Uterus (tissue), 2 donors: ENCODE measurements around the gene METTL25.

Source experiments
- CTCF ChIP-seq, 4 experiments: fragments of 200-600 bp in 2 of 4; fragments of 450-650 bp in 2 of 4; sonication (generic) in 2 of 4; IDR thresholded peaks; one replicate each; pipeline ENCODE4 v1.5.1; 2016 to 2019; ENCODE audit warnings: antibody characterized with exemption in 4 of 4, mild to moderate bottlenecking in 2 of 4, moderate library complexity in 1 of 4
- POLR2A ChIP-seq, 2 donors: fragments of 450-650 bp; IDR thresholded peaks; one replicate each; pipeline ENCODE4 v1.6.1; 2016; ENCODE audit warnings: antibody characterized with exemption in 2 of 2, mild to moderate bottlenecking in 1 of 2, moderate library complexity in 1 of 2

GRCh38 chr12:82327861-82328260, 30.5 kb upstream of the METTL25 start:
- TF ChIP-seq POLR2A (IDR thresholded peaks at IDR 0.05) = no peak
- TF ChIP-seq CTCF (IDR thresholded peaks at IDR 0.05) = no peak
